ENCODE measurements around the gene CEP170B. TPM values are rescaled to one million over a fixed set of nuclear protein-coding genes. Genes with fewer than 3 reads are reported as not detected.
"Not testable (repeated sequence)": the region's sequence is repeated elsewhere in the genome, so short reads cannot be mapped to it uniquely, and the experiment has no call there.

The CEP170B gene
- total RNA-seq, 4 donors from 2014 or later = 1.2 to 28.8 (median 8.3) TPM

- Histone ChIP-seq H3K36me3 (no peaks in the 10 kb centered on the region), H3K4me3 (no peak overlapping the region), H3K9me3 (no peaks in the 10 kb centered on the region), H3K4me1 (no peaks in the 10 kb centered on the region), H3K27me3 (no peaks in the 10 kb centered on the region), H3K27ac (no peak overlapping the region)
- intact Hi-C loops (cut with DNase I; ENCODE audit: low total_unique reads) = no loop called here
- TF ChIP-seq POLR2A (IDR thresholded peaks at IDR 0.05) = no peak
- no peak for TF ChIP-seq CTCF (IDR thresholded peaks at IDR 0.05)
- DNase-seq = no peak
These were observed 43.2 kb downstream of the CEP170B start for GRCh38 chr14:104908303-104908702.

GRCh38 chr14:104912053-104912452, 47.0 kb downstream of the CEP170B start:
- intact Hi-C loops (cut with DNase I; ENCODE audit: low total_unique reads) = no loop called here

GRCh38 chr14:104913435-104913834, 48.4 kb downstream of the CEP170B start:
- no peak for TF ChIP-seq CTCF (IDR thresholded peaks at IDR 0.05)
- no peak for TF ChIP-seq POLR2A (IDR thresholded peaks at IDR 0.05)
- no peaks in the 10 kb centered on the region for H3K36me3 ChIP-seq
- no peak overlapping the region for H3K27ac ChIP-seq
- intact Hi-C loops (cut with DNase I; ENCODE audit: low total_unique reads) = no loop called here
- DNase-seq = no peak
- no peaks in the 10 kb centered on the region for H3K9me3 ChIP-seq
- no peaks in the 10 kb centered on the region for H3K27me3 ChIP-seq
- no peak overlapping the region for H3K4me3 ChIP-seq
- H3K4me1 ChIP-seq = no peaks in the 10 kb centered on the region

More at GRCh38 chr14:104912053-104912452, 47.0 kb downstream of the CEP170B start:
- no peak for DNase-seq
- H3K27me3 ChIP-seq = no peaks in the 10 kb centered on the region
- H3K4me1 ChIP-seq = no peaks in the 10 kb centered on the region
- H3K4me3 ChIP-seq = no peak overlapping the region
- no peaks in the 10 kb centered on the region for H3K9me3 ChIP-seq
- TF ChIP-seq CTCF (IDR thresholded peaks at IDR 0.05) (no peak), POLR2A (IDR thresholded peaks at IDR 0.05) (no peak)
- no peak overlapping the region for H3K27ac ChIP-seq
- H3K36me3 ChIP-seq = no peaks in the 10 kb centered on the region

GRCh38 chr14:104917116-104917515, 52.0 kb downstream of the CEP170B start:
- DNase-seq = no peak
- TF ChIP-seq CTCF (IDR thresholded peaks at IDR 0.05) (no peak), POLR2A (IDR thresholded peaks at IDR 0.05) (no peak)
- Histone ChIP-seq H3K4me3 (no peak overlapping the region), H3K27ac (no peak overlapping the region), H3K9me3 (no peaks in the 10 kb centered on the region), H3K4me1 (no peaks in the 10 kb centered on the region), H3K27me3 (no peaks in the 10 kb centered on the region), H3K36me3 (no peaks in the 10 kb centered on the region)
- intact Hi-C loops (cut with DNase I; ENCODE audit: low total_unique reads) = no loop called here

GRCh38 chr14:104917993-104918392, 52.9 kb downstream of the CEP170B start:
- no peaks in the 10 kb centered on the region for H3K27me3 ChIP-seq
- DNase-seq = no peak
- no peak overlapping the region for H3K27ac ChIP-seq
- no peaks in the 10 kb centered on the region for H3K36me3 ChIP-seq
- TF ChIP-seq POLR2A (IDR thresholded peaks at IDR 0.05) (no peak), CTCF (IDR thresholded peaks at IDR 0.05) (no peak)
- H3K4me3 ChIP-seq = no peak overlapping the region
- no peaks in the 10 kb centered on the region for H3K9me3 ChIP-seq
- intact Hi-C loops (cut with DNase I; ENCODE audit: low total_unique reads) = no loop called here
- no peaks in the 10 kb centered on the region for H3K4me1 ChIP-seq

- intact Hi-C loops (cut with DNase I; ENCODE audit: low total_unique reads); H3K4me3 ChIP-seq; H3K4me1 ChIP-seq; H3K36me3 ChIP-seq; H3K9me3 ChIP-seq; DNase-seq; H3K27ac ChIP-seq; H3K27me3 ChIP-seq: not testable (repeated sequence)
These were observed 54.3 kb downstream of the CEP170B start for GRCh38 chr14:104919152-104919992.

Measured in uterus (tissue), 4 donors.